Measurements from ENCODE around the gene PIGK. TPM values are rescaled to one million over a fixed set of nuclear protein-coding genes. Genes with fewer than 3 reads are reported as not detected.

Gene PIGK
- polyA plus RNA-seq, result 13.7 to 29.4 TPM (median 16.7 TPM) in 3 replicates
- 36.0 TPM for polyA plus RNA-seq (2011; ENCODE audit: low read depth)
- 6.9 and 16.8 TPM in 2 replicates for polyA plus RNA-seq (2011; cell fraction: cytosol; rRNA removed)
- 20.2 and 30.7 TPM in 2 replicates for polyA plus RNA-seq (2011; cell fraction: nucleus; rRNA removed)
- 10.5 and 15.4 TPM in 2 replicates for polyA plus RNA-seq (2012; ENCODE audit: low replicate concordance)
- polyA minus RNA-seq, result 3.6 to 16.9 TPM (median 11.6 TPM) in 3 replicates
- 17.8 TPM for polyA minus RNA-seq (2011; cell fraction: cytosol; rRNA and poly(A)+ RNA removed)
- 13.2 and 25.5 TPM in 2 replicates for polyA minus RNA-seq (2011; cell fraction: nucleus; rRNA and poly(A)+ RNA removed)

DNA sequence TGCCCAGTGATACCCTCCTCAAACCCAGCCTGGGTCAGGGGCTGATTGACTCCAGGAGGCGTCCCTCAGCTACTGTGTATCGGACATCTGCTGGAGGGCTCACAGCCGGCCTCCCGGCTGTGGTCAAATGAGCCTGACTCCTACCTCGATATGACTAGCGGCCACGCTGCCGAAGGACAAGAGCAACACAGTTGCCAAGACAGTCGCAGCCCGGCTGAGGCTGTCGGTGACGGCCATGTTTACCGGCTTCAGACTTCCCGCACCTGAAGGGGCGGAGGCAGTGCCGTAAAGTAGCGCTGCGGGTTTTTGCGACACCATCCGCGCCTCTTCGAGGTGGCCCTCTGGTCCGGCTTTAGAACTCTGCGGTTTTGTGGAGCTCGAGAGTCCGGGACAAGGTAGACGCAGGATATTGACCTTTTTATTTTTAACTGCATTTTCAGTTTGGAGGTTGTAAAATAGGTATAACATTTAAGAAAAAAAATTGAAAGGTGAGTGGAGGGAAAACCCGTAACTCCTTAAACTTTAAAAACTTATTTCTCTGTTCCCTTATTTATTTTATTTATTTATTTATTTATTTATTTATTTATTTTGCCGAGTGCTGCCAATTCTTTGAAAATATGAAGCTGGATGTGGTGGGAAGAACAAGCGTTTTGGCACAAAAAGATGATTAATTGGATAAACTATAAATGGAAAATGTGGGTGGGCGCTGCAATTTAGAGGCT lies at the start of gene PIGK:
Gene PIGK, minus strand, starts transcription at position 265 of the 722 bp plus-strand sequence. Its CDS starts 28 bp downstream, at position 237.
- peak within 1 kb of the TSS; percentile 85 to 100 (median 99) for H3K4me3 ChIP-seq (ENCODE audit: control insufficient read depth in 2 of 3, extremely low read depth in 1 of 3, insufficient read depth in 2 of 3, low read depth in 1 of 3, low read length in 3 of 3)
- peak within 1 kb of the TSS; percentile 92 for H3K4me2 ChIP-seq (ENCODE audit: control insufficient read depth, extremely low read depth, insufficient read depth, low read depth, low read length)
- DNase-seq (ENCODE audit: low read depth, low spot score) (peak; percentile 49), FAIRE-seq (peak; percentile 55)
- peak within 1 kb of the TSS; percentile 100 for H2AFZ ChIP-seq (ENCODE audit: control insufficient read depth, low read length)
- H3K9me3 ChIP-seq (ENCODE audit: control insufficient read depth, low read depth, low read length), result no peaks in the 10 kb centered on the region
- H3K36me3 ChIP-seq (ENCODE audit: control insufficient read depth in 2 of 2, extremely low read depth in 1 of 2, insufficient read depth in 2 of 2, low read length in 2 of 2), result peaks cover 0 to 3% of the 10 kb centered on the region in 2 experiments
- H3K9ac ChIP-seq (ENCODE audit: control insufficient read depth, extremely low read depth, insufficient read depth, low read length), result peak within 1 kb of the TSS; percentile 95
- TF ChIP-seq, protein P1, sequence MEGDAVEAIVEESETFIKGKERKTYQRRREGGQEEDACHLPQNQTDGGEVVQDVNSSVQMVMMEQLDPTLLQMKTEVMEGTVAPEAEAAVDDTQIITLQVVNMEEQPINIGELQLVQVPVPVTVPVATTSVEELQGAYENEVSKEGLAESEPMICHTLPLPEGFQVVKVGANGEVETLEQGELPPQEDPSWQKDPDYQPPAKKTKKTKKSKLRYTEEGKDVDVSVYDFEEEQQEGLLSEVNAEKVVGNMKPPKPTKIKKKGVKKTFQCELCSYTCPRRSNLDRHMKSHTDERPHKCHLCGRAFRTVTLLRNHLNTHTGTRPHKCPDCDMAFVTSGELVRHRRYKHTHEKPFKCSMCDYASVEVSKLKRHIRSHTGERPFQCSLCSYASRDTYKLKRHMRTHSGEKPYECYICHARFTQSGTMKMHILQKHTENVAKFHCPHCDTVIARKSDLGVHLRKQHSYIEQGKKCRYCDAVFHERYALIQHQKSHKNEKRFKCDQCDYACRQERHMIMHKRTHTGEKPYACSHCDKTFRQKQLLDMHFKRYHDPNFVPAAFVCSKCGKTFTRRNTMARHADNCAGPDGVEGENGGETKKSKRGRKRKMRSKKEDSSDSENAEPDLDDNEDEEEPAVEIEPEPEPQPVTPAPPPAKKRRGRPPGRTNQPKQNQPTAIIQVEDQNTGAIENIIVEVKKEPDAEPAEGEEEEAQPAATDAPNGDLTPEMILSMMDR (optimal IDR thresholded peaks at IDR 0.05 in 1 of 3, IDR thresholded peaks at IDR 0.05 in 1 of 3, conservative IDR thresholded peaks at IDR 0.05 in 1 of 3; ENCODE audit: extremely low read depth in 1 of 3, insufficient read depth in 2 of 3, low read length in 3 of 3), result peak in 1 of 3 experiments; percentile 0
- TF ChIP-seq EZH2 (IDR thresholded peaks at IDR 0.05; ENCODE audit: low read length), result no peak
- dilution Hi-C loops (cut with MboI; ENCODE audit: extremely low pct_ligation_motif_present, low sequenced_read_pairs), result no loop called here
- H3K79me2 ChIP-seq (ENCODE audit: control insufficient read depth, insufficient read depth, low read length), result peaks cover 11% of the 10 kb centered on the region
- peaks cover 12% of the 10 kb centered on the region for H3K4me1 ChIP-seq (ENCODE audit: control insufficient read depth, extremely low read depth, insufficient read depth, low read length)
- no peaks in the 10 kb centered on the region for H3K27me3 ChIP-seq (ENCODE audit: control insufficient read depth, extremely low read depth, insufficient read depth, low read length)
- no peaks in the 10 kb centered on the region for H3K9me1 ChIP-seq (ENCODE audit: control insufficient read depth, extremely low read depth, insufficient read depth, low read length)
- H3K27ac ChIP-seq (ENCODE audit: control insufficient read depth, insufficient read depth, low read length), result peak within 1 kb of the TSS; percentile 86
- H4K20me1 ChIP-seq (ENCODE audit: control insufficient read depth, extremely low read depth, insufficient read depth, low read length), result no peaks in the 10 kb centered on the region

DNA sequence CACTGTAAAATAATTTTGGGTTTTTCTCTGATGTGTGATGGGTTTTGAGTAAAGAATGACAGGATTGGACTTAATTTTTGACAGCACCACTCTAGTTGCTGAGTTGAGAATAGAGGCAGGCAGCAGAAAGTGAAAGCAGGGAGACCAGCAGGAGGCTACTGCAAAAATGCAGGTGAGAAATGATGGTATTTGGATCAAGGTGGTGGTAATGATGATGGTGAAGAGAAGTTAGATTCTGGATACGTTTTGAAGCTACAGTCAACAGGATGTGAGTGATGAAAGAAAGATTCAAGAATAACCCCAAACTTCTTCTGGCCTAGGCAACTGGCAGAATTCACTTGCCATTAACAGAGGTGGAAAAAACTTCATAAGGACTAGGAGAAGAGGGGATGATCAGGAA lies 47.8 kb upstream of the PIGK start:
- Histone ChIP-seq H3K9ac (ENCODE audit: control insufficient read depth, extremely low read depth, insufficient read depth, low read length) (no peak overlapping the region), H3K36me3 (ENCODE audit: control insufficient read depth in 2 of 2, extremely low read depth in 1 of 2, insufficient read depth in 2 of 2, low read length in 2 of 2) (no peaks in the 10 kb centered on the region), H3K4me1 (ENCODE audit: control insufficient read depth, extremely low read depth, insufficient read depth, low read length) (no peaks in the 10 kb centered on the region), H3K4me2 (ENCODE audit: control insufficient read depth, extremely low read depth, insufficient read depth, low read depth, low read length) (no peak overlapping the region), H2AFZ (ENCODE audit: control insufficient read depth, low read length) (no peak overlapping the region), H3K79me2 (ENCODE audit: control insufficient read depth, insufficient read depth, low read length) (no peaks in the 10 kb centered on the region), H3K27me3 (ENCODE audit: control insufficient read depth, extremely low read depth, insufficient read depth, low read length) (peaks cover 11% of the 10 kb centered on the region), H3K4me3 (ENCODE audit: control insufficient read depth in 2 of 3, extremely low read depth in 1 of 3, insufficient read depth in 2 of 3, low read depth in 1 of 3, low read length in 3 of 3) (no peak overlapping the region), H3K9me3 (ENCODE audit: control insufficient read depth, low read depth, low read length) (no peaks in the 10 kb centered on the region), H3K9me1 (ENCODE audit: control insufficient read depth, extremely low read depth, insufficient read depth, low read length) (no peaks in the 10 kb centered on the region), H4K20me1 (ENCODE audit: control insufficient read depth, extremely low read depth, insufficient read depth, low read length) (no peaks in the 10 kb centered on the region), H3K27ac (ENCODE audit: control insufficient read depth, insufficient read depth, low read length) (no peak overlapping the region)
- FAIRE-seq, result no peak
- dilution Hi-C loops (cut with MboI; ENCODE audit: extremely low pct_ligation_motif_present, low sequenced_read_pairs), result no loop called here
- TF ChIP-seq EZH2 (IDR thresholded peaks at IDR 0.05; ENCODE audit: low read length), result no peak
- TF ChIP-seq, protein P1 (optimal IDR thresholded peaks at IDR 0.05 in 1 of 3, IDR thresholded peaks at IDR 0.05 in 1 of 3, conservative IDR thresholded peaks at IDR 0.05 in 1 of 3; ENCODE audit: extremely low read depth in 1 of 3, insufficient read depth in 2 of 3, low read length in 3 of 3), result no peak
- DNase-seq (ENCODE audit: low read depth, low spot score), result no peak

All from keratinocyte (primary cell).